H1 (cell line): ENCODE data around the gene ARID1B. TPM values are rescaled to one million over a fixed set of nuclear protein-coding genes. Genes with fewer than 3 reads are reported as not detected.

Experiments
- BRCA1 ChIP-seq: IDR thresholded peaks from 2 replicates; pipeline ENCODE4 v1.6.1; 2012; ENCODE audit warnings: low read depth, low read length, improper control_type of control experiment
- CTCF ChIP-seq, 3 experiments: IDR thresholded peaks; 1 replicate in 2 of 3; 2 replicates in 1 of 3; pipeline versions ENCODE4 v1.5.1 to v1.6.1; 2011; ENCODE audit warnings: low read length in 3 of 3, mild to moderate bottlenecking in 3 of 3, inconsistent platforms in 2 of 3, low read depth in 1 of 3, moderate library complexity in 1 of 3; ENCODE audit not compliant: insufficient read depth in 1 of 3; ENCODE audit errors: control extremely low read depth in 1 of 3
- SIX5 ChIP-seq: IDR thresholded peaks from 2 replicates; pipeline ENCODE4 v1.6.1; 2011; ENCODE audit warnings: mild to moderate bottlenecking, low read depth, low read length
- polyA plus RNA-seq, 7 experiments: library from polyadenylated mRNA; depleted of rRNA in 3 of 7; stranded (reverse) in 5 of 7; unstranded in 2 of 7; fragments of >200 nt in 5 of 7; fragments of 200-250 nt in 2 of 7; gene quantifications; 1 replicate in 5 of 7; 2 replicates in 1 of 7; 4 replicates in 1 of 7; pipeline versions ENCODE4 v1.2.1 to v1.2.3, GENCODE V29; 2011 to 2013; ENCODE audit warnings: missing spikeins in 2 of 7, mixed read lengths in 2 of 7
- total RNA-seq: library from RNA; stranded (reverse); fragmentation: NEBNext Ultra II Directional; extraction: Animal tissue kit (Norgen Biotek cat#: 25700); gene quantifications from 2 replicates; pipeline ENCODE4 v1.2.1, GENCODE V29; 2021

The ARID1B gene
- total and polyA plus RNA-seq, 2 of the 8 experiments (the other 6 are each of a cell fraction or from before 2014, with no cell fraction given): 24.3 to 70.3 TPM

- TF ChIP-seq SIX5 (no peak), BRCA1 (no peak), CTCF (IDR thresholded peaks at IDR 0.05; ENCODE audit: control extremely low read depth in 1 of 3, insufficient read depth in 1 of 3, low read depth in 1 of 3, low read length in 3 of 3) (no peak)
Observed at GRCh38 chr6:157046776-157047175, 269.6 kb downstream of the ARID1B start (continued).
